AG09319 (cell line): ENCODE results near the gene C10orf67.
A peak's percentile ranks its signal among the peaks of the same experiment; 100 is the strongest.

ENCODE experiments used
- DNase-seq: peaks from one replicate; pipeline ENCODE4 v3.0.0-alpha.2; 2010; ENCODE audit warnings: low read depth; ENCODE audit errors: extremely low read depth
- TF ChIP-seq, protein P1 (sequence below): IDR thresholded peaks from 2 replicates; pipeline ENCODE4 v1.5.1; 2011; ENCODE audit warnings: low read depth, mild to moderate bottlenecking, inconsistent platforms, low read length, moderate library complexity

Gene C10orf67

DNA sequence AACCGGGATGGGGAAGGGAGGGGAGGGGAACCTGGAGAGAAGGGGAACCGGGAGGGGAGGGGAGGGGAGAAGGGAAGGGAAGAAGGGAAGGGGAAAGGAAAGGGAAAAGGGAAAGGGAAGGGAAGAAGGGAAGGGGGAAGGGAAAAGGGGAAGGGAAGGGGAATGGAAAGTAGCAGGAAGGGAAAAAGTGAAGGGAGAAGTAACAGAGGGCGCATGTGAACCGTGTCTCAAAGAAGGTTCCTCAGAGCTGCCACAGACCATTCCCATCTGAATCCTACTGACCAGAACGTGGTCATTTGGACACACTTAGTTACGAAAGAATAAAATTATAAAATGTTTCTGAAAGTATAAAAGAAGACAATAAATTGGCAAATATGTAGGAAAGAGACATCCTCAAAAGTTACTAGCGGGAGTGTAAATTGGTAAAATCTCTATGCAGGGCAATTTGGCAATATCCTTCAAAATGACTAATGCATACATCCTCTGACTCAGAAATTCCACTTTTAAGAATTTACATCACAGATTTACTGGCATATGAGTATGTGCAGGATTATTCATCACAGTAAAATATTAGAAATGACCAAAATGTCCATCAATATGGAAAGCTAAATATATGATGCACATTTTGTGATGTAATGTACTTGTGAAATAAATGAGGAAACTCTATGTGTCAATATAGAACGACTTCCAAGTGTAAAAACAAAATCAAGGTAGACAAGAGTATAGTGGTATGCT, 12.9 kb downstream of the C10orf67 start:
- DNase-seq: no peak
- TF ChIP-seq, protein P1, sequence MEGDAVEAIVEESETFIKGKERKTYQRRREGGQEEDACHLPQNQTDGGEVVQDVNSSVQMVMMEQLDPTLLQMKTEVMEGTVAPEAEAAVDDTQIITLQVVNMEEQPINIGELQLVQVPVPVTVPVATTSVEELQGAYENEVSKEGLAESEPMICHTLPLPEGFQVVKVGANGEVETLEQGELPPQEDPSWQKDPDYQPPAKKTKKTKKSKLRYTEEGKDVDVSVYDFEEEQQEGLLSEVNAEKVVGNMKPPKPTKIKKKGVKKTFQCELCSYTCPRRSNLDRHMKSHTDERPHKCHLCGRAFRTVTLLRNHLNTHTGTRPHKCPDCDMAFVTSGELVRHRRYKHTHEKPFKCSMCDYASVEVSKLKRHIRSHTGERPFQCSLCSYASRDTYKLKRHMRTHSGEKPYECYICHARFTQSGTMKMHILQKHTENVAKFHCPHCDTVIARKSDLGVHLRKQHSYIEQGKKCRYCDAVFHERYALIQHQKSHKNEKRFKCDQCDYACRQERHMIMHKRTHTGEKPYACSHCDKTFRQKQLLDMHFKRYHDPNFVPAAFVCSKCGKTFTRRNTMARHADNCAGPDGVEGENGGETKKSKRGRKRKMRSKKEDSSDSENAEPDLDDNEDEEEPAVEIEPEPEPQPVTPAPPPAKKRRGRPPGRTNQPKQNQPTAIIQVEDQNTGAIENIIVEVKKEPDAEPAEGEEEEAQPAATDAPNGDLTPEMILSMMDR: no peak

DNA sequence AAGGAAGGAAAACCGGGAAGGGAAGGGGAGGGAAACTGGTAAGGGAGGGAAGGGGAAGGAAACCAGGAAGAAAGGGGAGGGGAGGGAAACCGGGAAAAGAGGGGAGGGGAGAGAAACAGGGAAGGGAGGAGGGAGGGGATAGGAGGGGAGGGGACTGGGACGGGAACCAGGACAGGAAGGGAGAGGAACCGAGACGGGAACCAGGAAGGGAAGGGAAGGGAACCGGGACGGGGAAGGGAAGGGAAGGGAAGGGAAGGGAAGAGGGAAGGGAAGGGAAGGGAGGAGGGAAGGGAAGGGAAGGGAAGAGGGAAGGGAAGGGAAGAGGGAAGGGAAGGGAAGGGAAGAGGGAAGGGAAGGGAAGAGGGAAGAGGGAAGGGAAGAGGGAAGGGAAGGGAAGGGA, 13.6 kb downstream of the C10orf67 start:
- DNase-seq: no peak
- TF ChIP-seq, protein P1: no peak

DNA sequence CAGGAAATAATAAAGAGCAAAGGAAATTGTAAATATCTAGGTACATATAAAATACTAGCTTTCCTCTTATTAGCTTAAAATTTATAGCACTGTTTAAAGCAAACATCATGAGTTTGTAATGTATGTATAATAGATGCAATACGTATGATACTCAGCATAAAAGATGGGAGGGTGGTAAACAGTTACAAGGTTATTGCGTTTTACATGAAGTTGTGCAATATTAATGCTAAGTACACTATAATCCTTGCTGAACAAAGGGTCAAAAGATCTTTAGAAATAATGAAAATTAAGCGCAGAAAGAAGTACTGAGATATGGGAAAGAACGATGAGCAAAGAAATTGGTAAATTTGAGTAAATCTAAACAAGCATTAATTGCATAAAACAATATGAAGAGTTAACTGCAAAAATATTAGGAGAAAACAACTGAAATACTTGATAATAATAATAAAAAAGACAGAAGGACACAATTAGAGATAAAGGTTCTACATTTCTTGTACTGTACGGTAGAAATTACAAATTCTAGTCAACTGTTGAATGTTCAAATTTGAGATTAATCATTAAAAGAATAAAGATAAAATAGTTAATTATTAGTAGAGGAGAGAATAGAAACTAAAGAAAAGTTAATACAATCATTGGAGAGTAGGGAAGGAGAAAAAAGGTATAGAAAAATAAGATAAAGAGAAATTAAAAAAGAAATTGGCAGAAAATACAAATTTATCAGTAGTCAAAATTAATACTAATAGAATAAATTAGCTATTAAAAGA, 17.9 kb downstream of the C10orf67 start:
- TF ChIP-seq, protein P1: no peak
- DNase-seq: no peak

DNA sequence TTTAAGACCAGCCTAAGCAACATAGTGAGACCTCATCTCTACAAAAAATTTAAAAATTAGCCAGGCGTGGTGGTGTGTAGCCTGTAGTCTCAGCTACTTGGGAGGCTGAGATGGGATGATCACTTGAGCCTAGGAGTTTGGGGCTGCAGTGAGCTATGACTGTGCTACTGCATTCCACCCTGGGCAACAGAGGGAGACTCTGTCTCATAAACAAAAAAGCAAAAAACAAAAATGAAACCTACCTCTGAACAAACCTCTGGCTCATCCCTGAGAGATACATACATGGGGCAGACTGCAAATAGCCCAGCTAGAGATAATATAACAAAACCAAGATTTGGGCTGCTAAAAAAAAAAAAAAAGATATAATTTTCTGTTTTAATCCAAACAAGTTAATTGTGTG, 19.5 kb downstream of the C10orf67 start:
- TF ChIP-seq, protein P1: peak; percentile 12
- DNase-seq: no peak

DNA sequence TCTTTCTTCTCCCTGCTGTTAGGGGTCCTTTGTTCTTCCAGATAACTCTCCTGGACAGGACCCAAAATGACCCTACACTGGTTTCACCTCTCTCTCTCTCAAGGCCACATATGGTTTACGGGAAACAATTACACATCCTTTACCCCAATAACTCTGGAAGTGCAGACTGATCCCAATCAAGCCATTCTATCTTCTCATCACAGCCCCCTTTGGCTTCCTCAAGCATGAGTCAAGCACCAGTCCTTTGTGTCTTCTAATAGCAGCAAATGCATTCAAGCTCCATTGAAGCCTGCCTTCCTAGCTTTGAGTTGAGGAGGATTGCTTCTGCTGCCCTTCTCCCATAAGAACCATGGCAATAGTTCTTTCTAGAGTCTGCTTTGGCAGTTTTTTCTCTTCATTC, 20.2 kb downstream of the C10orf67 start:
- no peak for DNase-seq
- TF ChIP-seq, protein P1: no peak

DNA sequence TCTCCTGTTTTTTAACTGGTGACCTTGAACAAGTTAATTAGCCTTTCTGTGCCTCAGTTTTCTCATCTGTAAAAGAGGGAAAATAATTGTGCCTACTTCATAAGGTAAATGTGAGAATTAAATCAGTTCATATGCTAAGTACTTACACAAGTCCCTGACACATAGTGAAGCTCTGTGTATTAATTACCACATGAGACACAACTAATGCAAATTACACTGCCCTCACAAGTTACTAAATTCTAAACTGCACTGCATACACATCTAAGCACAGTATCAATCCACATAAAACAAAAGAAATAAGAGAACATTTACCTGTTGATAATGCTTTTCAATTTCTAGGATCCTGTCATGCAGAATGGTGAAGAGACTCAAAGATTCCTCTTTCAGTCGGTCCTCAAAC, 22.5 kb downstream of the C10orf67 start:
- no peak for DNase-seq
- TF ChIP-seq, protein P1: no peak

DNA sequence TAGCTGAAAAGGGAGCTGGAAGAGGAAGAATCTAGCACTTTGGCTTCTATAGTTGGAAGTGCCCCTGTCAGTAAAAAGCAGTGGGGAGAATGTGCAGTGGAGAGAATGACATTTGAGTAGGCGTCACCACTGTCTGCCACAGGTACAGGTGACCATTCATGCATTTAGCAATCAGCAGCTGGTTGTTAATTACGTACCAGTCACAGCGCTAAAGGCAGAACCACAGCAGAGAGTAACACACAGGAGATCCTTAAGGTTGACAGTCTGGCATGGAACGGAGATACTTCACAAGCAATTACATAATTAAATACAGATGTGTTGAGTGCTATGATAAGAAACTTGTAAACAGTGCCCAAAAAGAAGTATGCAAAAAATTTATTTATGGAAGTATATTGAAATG, 24.8 kb downstream of the C10orf67 start:
- DNase-seq: no peak
- TF ChIP-seq, protein P1: no peak
